ENCODE results near the gene VSIR. TPM values are rescaled to one million over a fixed set of nuclear protein-coding genes. Genes with fewer than 3 reads are reported as not detected.

Gene VSIR
- total and polyA plus RNA-seq, 11 donors, result 32.6 to 181 (median 83.2) TPM

DNA sequence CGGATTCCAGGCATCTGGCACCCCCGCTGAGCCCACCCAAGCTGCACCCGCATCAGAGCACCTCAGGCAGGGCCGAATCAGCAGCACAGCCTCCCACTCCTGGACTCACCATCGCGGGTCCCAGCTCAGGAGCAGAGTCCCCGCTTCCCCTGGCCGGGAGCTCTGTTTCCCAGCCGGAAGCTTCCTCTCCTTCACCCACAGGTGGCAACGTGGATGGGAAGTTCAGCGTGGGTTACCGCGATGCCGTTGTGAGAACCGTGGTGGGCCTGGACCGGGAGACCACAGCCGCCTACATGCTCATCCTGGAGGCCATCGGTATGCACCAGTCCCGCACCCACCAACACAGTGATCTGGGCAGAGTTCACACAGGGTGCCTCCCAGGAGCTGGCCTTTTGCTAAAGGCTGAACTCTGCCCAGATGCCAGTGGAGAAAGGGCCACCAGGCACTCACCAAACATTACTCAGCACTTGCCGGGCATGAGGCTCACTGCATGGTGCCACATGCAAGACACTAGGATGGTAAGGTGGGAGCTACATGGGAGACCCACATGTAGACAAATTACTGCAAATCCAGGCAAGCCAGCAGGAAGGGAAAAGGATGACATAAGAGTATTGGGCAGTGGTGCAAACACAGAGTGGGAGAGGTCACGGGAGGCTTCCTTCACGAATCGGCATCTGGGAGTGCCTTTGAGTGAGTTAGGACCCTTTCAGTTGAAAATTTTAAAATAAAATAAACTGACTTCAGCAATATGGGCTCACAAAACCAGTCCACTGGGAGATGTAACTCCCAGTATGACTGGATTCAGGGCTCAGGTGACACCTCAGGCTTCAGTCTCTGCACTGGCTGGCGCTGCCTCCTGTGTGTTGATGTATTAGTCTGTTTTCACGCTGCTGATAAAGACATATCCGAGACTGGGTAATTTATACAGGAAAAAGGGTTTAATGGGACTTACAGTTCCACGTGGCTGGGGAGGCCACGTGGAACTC, 64.1 kb downstream of the VSIR start:
- no peaks in the 10 kb centered on the region for H3K27me3 ChIP-seq
- no peak overlapping the region for H3K27ac ChIP-seq
- WGBS, 4 donors, result 69 to 80% (median 75%) methylated on average over 24 to 28 of the region's 28 CpGs
- no peaks in the 10 kb centered on the region for H3K9me3 ChIP-seq
- DNase-seq (peak in 1 of 5 donors; percentile 25), ATAC-seq (no peak)
- peaks cover 3 to 39% (median 27%) of the 10 kb centered on the region in 12 donors for H3K4me1 ChIP-seq
- intact Hi-C loops (cut with DNase I), result loop anchor here (2.0 to 10.0 kb wide), 18 partner anchors 47 to 397 kb away; partner anchors contain the start of genes SLC29A3 (in 4 of the 10) and CDH23 (in 2 of the 10)
- TF ChIP-seq CTCF (IDR thresholded peaks at IDR 0.05), result no peak
- TF ChIP-seq POLR2A (IDR thresholded peaks at IDR 0.05), result no peak
- no peak overlapping the region for H3K4me3 ChIP-seq
- H3K36me3 ChIP-seq, result no peaks in the 10 kb centered on the region

DNA sequence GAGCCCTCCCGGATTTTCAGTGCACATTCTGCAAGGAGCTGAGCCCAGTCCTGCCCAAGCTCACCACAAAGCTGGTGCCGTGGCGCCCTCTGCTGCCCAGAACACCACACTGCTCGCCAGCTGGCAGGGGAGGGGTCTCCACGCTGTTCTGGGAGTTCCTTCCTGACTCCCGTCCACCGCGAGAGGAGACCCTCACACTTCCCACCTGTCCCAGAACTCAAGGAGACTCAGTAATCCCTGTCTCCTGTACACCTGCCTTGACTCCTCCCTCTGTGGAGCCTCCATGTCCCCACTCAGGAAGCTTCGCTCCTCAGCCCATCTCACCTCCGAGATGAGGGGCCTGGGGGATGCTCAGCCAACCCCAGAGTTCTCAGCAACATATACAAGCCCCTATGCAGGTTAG, 65.0 kb downstream of the VSIR start:
- ATAC-seq (peak in 3 of 4 donors; percentile 50 to 62 (median 52)), DNase-seq (peak; percentile 46 to 86 (median 62))
- Histone ChIP-seq H3K9me3 (no peaks in the 10 kb centered on the region), H3K4me3 (no peak overlapping the region), H3K4me1 (peaks cover 0 to 30% (median 18%) of the 10 kb centered on the region in 12 donors), H3K27ac (no peak overlapping the region), H3K27me3 (no peaks in the 10 kb centered on the region), H3K36me3 (no peaks in the 10 kb centered on the region)
- WGBS, 4 donors, result 13 to 44% (median 19%) methylated on average over 3 to 10 of the region's 10 CpGs
- no peak for TF ChIP-seq POLR2A (IDR thresholded peaks at IDR 0.05)
- TF ChIP-seq CTCF (IDR thresholded peaks at IDR 0.05), result peak; percentile 79 to 90 (median 87)
- intact Hi-C loops (cut with DNase I), result loop anchor here (2.0 to 10.0 kb wide), 18 partner anchors 46 to 396 kb away; partner anchors contain the start of genes SLC29A3 (in 4 of the 10) and CDH23 (in 2 of the 10)

- ATAC-seq (no peak), DNase-seq (peak in 1 of 5 donors; percentile 28)
- H3K9me3 ChIP-seq, result no peaks in the 10 kb centered on the region
- no peak for TF ChIP-seq CTCF (IDR thresholded peaks at IDR 0.05)
- TF ChIP-seq POLR2A (IDR thresholded peaks at IDR 0.05), result no peak
- no peak overlapping the region for H3K27ac ChIP-seq
- H3K36me3 ChIP-seq, result no peaks in the 10 kb centered on the region
- peaks cover 0 to 21% (median 8%) of the 10 kb centered on the region in 12 donors for H3K4me1 ChIP-seq
- no peaks in the 10 kb centered on the region for H3K27me3 ChIP-seq
- 92 to 100% (median 96%) methylated on average over 5 of the region's 5 CpGs for WGBS, 4 donors
- H3K4me3 ChIP-seq, result no peak overlapping the region
- intact Hi-C loops (cut with DNase I), result loop anchor here (5.0 to 10.0 kb wide), 14 partner anchors 45 to 395 kb away; partner anchors contain the start of genes SLC29A3 (in 4 of the 10) and CDH23 (in 2 of the 10)
Observed at GRCh38 chr10:71707240-71707789, 66.0 kb downstream of the VSIR start.

Data from heart left ventricle (tissue), 16 donors.